Spleen (tissue), 7 donors: Measurements from ENCODE around the gene FHL2.

Source experiments
- CTCF ChIP-seq, 11 experiments: fragments of 200-600 bp in 7 of 11; fragments of 450-650 bp in 4 of 11; sonication (generic) in 4 of 11; IDR thresholded peaks in 8 of 11; conservative IDR thresholded peaks in 3 of 11; 1 replicate in 7 of 11; 2 replicates in 4 of 11; pipeline versions ENCODE4 v1.4.0 to v1.8.0; 2016 to 2021; ENCODE audit warnings: antibody characterized with exemption in 11 of 11, inconsistent platforms in 4 of 11, mild to moderate bottlenecking in 1 of 11
- POLR2A ChIP-seq, 3 donors: fragments of 450-650 bp; IDR thresholded peaks; one replicate each; pipeline ENCODE4 v1.5.1; 2017; ENCODE audit warnings: antibody characterized with exemption in 3 of 3, mild to moderate bottlenecking in 1 of 3
- POLR2AphosphoS5 ChIP-seq, 3 donors: sonication (generic); formaldehyde crosslinking; IDR thresholded peaks; one replicate each; pipeline ENCODE4 v1.5.1; 2017; ENCODE audit warnings: antibody characterized with exemption in 3 of 3
- donor health status: DM: no; HTN: no; CAD: no; lungs with moderate emphysema.
- donor health status: DM: no; HTN: no; CAD: no.
- donor health status: DM: no; HTN: no; CAD: no.

GRCh38 chr2:105330681-105331375 is 68.0 kb downstream of the FHL2 start:
- TF ChIP-seq POLR2AphosphoS5 (IDR thresholded peaks at IDR 0.05) = no peak
- no peak for TF ChIP-seq POLR2A (IDR thresholded peaks at IDR 0.05)
- no peak for TF ChIP-seq CTCF (IDR thresholded peaks at IDR 0.05 in 8 of 11, conservative IDR thresholded peaks at IDR 0.05 in 3 of 11)
